ENCODE measurements around the gene MAFF.
"Not testable (repeated sequence)": the region's sequence is repeated elsewhere in the genome, so short reads cannot be mapped to it uniquely, and the experiment has no call there.

Gene MAFF

DNA sequence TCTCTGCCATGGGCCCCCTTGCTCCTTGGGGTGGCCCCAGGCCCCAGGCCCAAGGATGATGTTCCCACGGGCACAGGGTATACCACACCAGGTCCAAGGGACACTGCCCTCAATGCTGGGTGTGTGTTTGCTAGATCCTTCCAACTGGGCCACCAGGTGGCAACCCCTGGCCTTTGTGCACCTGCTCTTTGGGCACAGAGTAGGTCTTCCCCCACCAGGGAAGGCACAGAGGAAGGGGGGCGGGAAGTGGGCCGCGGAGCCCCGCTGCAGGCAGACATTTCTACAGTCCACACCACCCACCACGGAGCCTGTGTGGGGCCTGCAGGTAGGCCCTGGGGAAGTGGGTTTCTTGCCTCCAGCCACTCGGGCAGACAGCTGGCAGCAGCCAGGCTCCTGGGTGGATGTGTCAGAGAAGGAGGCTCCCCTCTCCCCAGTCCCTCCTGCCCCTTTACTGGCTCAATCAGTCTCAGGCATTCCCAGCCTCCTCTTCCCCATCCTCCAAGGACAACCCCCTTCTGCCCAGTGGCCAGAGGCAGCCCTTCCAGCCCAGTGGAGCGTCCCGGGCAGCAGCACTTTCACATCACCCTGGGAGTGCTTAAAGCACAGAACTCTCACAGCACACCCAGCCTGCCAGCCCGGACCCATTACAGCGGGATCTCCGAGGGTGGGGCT is 21.6 kb downstream of the MAFF start:
- no peak for DNase-seq (ENCODE audit: low read depth in 2 of 2)

DNA sequence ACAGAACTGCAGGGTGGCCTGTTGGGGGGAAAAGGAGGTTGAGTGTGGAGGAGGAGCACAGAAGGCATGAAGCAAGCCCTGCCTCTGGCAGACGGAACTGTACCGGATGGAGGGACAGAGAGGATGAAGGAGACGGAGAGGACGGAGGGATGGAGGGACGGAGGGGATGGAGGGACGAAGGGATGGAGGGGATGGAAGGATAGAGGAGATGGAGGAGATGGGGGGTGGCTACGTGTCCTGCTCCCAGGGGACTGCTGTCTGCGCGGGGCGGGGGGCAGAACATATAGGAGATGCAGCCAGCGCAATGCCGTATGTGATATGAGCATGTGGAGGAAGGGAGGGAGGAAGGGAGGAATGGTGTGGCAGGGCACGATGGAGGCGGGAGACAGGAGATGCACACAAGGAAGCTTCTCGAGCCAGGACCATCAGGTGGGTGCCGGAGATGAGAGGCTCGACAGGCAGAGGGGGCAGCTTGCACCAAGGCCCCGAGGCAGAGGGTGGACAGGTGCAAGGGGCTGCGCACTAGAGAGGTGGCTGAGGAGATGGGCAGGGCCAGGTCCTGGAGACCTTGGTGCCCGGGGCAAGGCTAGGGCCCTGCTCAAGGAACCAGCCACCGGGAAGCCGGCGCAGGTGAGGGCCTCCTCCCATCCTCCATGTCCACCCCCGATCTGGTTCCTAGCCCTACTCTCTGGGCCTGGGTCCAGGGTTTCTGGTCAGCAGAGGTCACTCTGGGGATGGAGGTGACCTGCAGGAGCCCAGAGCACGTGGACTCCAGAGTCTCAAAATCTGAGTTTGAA is 25.3 kb downstream of the MAFF start:
- no peak for DNase-seq (ENCODE audit: low read depth in 2 of 2)

DNA sequence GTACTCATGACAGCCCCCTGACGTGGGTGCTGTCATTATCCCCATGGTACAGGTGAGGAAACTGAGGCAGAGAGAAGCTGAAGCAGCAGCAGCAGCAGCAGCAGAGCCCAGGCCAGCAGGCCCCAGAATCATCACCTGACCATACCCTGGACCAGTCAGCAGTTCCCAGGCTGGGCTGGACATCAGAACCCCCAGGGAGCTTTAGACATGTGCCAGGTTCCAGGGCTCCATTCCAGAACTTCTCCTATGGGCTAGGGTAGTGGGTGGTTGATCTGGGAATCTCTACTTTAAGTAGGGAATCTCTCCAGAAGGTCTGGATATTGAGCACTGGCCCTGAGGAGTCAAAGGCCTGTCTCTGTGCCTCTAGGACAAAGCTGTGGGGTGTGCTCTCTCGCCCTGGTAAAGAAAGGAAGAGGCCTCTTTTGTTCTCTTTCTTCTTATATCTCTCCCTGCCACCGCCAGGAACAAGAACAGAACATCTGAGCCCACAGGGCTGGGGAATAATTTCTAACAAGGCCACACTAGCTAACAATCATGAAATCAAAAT is 26.6 kb downstream of the MAFF start:
- no peak for DNase-seq (ENCODE audit: low read depth in 2 of 2)

GRCh38 chr22:38228873-38229740 is 27.3 kb downstream of the MAFF start:
- DNase-seq (ENCODE audit: low read depth in 2 of 2): no peak

- no peak for DNase-seq (ENCODE audit: low read depth in 2 of 2)
Measured at GRCh38 chr22:38230108-38230825, 28.5 kb downstream of the MAFF start.

GRCh38 chr22:38230916-38231315 is 29.1 kb downstream of the MAFF start:
- no peak for DNase-seq (ENCODE audit: low read depth in 2 of 2)

DNA sequence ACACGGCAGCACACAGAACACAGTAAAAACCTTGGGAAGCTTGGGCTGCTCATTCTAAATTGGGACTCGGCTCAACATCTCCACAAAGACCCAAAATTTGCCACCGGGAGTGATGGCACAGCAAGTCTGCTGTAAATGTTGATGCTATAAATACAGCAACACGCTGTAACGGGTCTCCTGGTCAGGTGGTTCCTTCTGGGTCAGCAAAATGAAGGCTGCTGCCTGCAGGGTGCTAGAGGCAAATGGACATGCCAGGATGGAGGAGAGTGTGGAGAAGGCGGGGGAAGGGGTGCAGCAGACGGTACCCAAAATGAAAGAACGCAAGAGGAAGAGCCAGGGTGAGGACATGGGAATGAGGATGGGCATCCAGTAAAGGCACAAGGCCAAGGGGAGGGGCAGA is 30.4 kb downstream of the MAFF start:
- no peak for DNase-seq (ENCODE audit: low read depth in 2 of 2)

DNA sequence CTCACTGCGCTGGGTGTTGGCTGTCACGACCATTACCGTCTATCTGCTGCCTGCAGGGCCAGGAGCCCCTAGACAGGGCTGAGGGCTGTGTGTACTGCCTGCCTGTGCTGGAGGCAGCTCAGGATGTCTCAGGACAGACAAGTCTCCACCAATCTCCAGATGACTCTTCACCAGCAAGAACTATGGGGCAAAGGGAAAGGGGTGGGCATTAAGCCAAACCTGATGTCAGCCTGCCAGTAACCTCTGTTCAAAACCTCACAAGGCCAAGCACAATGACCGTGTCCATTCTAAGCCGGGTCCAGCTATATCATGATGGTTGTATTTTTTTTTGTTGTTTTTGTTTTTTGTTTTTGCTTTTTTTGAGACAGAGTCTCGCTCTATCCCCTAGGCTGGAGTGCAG is 31.6 kb downstream of the MAFF start:
- DNase-seq (ENCODE audit: low read depth in 2 of 2): no peak

DNA sequence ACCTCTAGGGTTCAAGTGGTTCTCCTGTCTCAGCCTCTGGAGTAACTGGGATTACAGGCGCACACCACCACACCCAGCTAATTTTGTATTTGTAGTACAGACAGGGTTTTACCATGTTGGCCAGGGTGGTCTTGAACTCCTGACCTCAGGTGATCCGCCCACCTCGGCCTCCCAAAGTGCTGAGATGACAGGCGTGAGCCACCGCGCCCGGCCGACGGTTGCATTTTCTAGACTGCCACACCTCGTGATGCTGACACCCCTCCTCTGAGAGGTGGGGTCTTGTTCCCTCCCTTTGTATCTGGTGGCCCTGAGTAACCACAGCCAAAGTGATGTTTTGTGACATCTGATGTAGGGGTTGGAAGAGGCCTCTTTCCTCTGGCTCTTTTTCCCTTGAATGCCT is 32.1 kb downstream of the MAFF start:
- DNase-seq (ENCODE audit: low read depth in 2 of 2): not testable (repeated sequence)

GRCh38 chr22:38235240-38235850 is 33.6 kb downstream of the MAFF start:
- no peak for DNase-seq (ENCODE audit: low read depth in 2 of 2)

- DNase-seq (ENCODE audit: low read depth in 2 of 2): no peak
Measured at GRCh38 chr22:38236786-38237185, 35.0 kb downstream of the MAFF start.

- no peak for DNase-seq (ENCODE audit: low read depth in 2 of 2)
Measured at GRCh38 chr22:38238519-38239071, 36.8 kb downstream of the MAFF start.

GRCh38 chr22:38239101-38239761 is 37.4 kb downstream of the MAFF start:
- DNase-seq (ENCODE audit: low read depth in 2 of 2): no peak

- DNase-seq (ENCODE audit: low read depth in 2 of 2): no peak
Measured at GRCh38 chr22:38240734-38241252, 39.0 kb downstream of the MAFF start.

- no peak for DNase-seq (ENCODE audit: low read depth in 2 of 2)
Measured at GRCh38 chr22:38243007-38243765, 41.4 kb downstream of the MAFF start.

- no peak for DNase-seq (ENCODE audit: low read depth in 2 of 2)
Measured at GRCh38 chr22:38244106-38244505, 42.3 kb downstream of the MAFF start.

DNA sequence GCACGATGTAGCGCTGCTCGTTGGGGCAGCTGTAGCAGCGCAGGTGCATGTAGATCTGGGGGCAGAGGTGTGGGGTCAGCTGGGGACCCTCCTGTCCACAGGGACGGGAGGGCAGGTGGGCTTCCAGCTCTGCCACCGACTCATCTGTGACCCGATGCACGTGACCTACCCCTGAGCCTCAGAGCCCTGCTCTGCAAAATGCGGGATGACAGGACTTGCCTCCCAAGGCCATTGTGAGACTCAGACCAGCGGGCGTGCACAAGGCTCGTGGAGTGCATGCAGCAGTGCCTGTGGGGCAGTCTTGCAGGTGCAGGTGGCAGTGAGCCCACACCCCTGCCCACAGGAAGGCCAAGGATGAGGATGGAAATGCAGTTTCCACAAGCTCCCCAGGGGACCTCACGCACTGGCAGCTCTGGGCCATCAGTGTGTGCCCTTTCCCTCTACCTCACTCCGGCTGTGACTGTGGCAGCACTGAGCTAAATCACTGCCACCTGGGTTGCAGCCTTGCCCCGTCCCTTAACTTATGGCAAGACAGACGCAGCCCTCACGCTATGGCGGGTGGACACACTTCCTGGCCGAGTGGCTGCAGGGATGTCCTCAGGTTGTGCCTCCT is 44.4 kb downstream of the MAFF start:
- DNase-seq (ENCODE audit: low read depth in 2 of 2): no peak

GRCh38 chr22:38246692-38247091 is 44.9 kb downstream of the MAFF start:
- DNase-seq (ENCODE audit: low read depth in 2 of 2): no peak

- no peak for DNase-seq (ENCODE audit: low read depth in 2 of 2)
Measured at GRCh38 chr22:38247713-38248112, 45.9 kb downstream of the MAFF start.

All from stimulated activated CD8-positive, alpha-beta memory T cell treated with anti-CD3 and anti-CD28 coated beads, Interleukin-7, amount 100 ng/mL, for 4 hours (primary cell).